ENCODE results near the gene SMIM1. TPM values are rescaled to one million over a fixed set of nuclear protein-coding genes. Genes with fewer than 3 reads are reported as not detected.

SMIM1 gene
- total and polyA plus RNA-seq, 9 of the 15 experiments (the other 6 are each of a cell fraction or from before 2014, with no cell fraction given) = 2.3 to 125 (median 24.3) TPM

GRCh38 chr1:3740752-3741151 is 31.8 kb upstream of the SMIM1 start:
- TF ChIP-seq POLR2G (IDR thresholded peaks at IDR 0.05; ENCODE audit: low read depth, low read length) (peak; percentile 27; the same call in 1 of the 2 replicates), POLR2H (tag; IDR thresholded peaks at IDR 0.05; ENCODE audit: low read depth) (no peak), SMARCA4 (IDR thresholded peaks at IDR 0.05) (no peak), TFAM (CRISPR knock-in tag; conservative IDR thresholded peaks at IDR 0.05) (no peak), MAZ (CRISPR knock-in tag; conservative IDR thresholded peaks at IDR 0.05 in 1 of 2, IDR thresholded peaks at IDR 0.05 in 1 of 2) (no peak)

More at GRCh38 chr1:3740752-3741151, 31.8 kb upstream of the SMIM1 start:
- CTCF ChIA-PET (ENCODE audit: low intra/inter-chr PET ratio) = no interaction called here
- peaks cover 9% of the 10 kb centered on the region; the same call in 1 of the 2 replicates for H4K20me1 ChIP-seq (replicated peaks; ENCODE audit: control insufficient read depth, insufficient read depth, low read length)
- 88% methylated on average over 10 of the region's 13 CpGs for WGBS (ENCODE audit: insufficient coverage, low coverage, missing lambda C conversion rate)
- FAIRE-seq (no peak), ATAC-seq (no peak), DNase-seq (ENCODE audit: extremely low read depth in 1 of 4, low spot score in 3 of 4) (no peak)
- H3K36me3 ChIP-seq (ENCODE audit: control insufficient read depth, insufficient read depth, low read length) = peaks cover 87% of the 10 kb centered on the region; the same call in 2 of the 3 replicates
- no peak overlapping the region for H3K4me2 ChIP-seq (ENCODE audit: insufficient read depth, low read length)
- BruUV-seq (replicated peaks) = no TSS peak
- in situ Hi-C loops (cut with MboI) = no loop called here
- peaks cover 12% of the 10 kb centered on the region for H3K79me2 ChIP-seq (ENCODE audit: control insufficient read depth, insufficient read depth, low read length)
- peaks cover 8 to 44% of the 10 kb centered on the region in 2 experiments; a peak in 4 of 5 replicates for H3K4me1 ChIP-seq (replicated peaks in 1 of 2; ENCODE audit: control insufficient read depth in 2 of 2, insufficient read depth in 2 of 2, low read length in 2 of 2)
- no peaks in the 10 kb centered on the region for H3K9me3 ChIP-seq (replicated peaks; ENCODE audit: control insufficient read depth, insufficient read depth, low read depth, low read length)
- peaks cover 13% of the 10 kb centered on the region for H3K9me1 ChIP-seq (ENCODE audit: control insufficient read depth, insufficient read depth, low read length)
- H3K9ac ChIP-seq (ENCODE audit: insufficient read depth in 1 of 2, low read depth in 2 of 2, low read length in 2 of 2) = no peak overlapping the region
- intact Hi-C loops (cut with micrococcal nuclease) = no loop called here
- no peak overlapping the region for H3K27ac ChIP-seq (ENCODE audit: extremely low read depth, low read depth, low read length)
- no peak overlapping the region for H3K4me3 ChIP-seq
- H3K27me3 ChIP-seq (ENCODE audit: control insufficient read depth in 2 of 2, insufficient read depth in 2 of 2, low read length in 2 of 2) = no peaks in the 10 kb centered on the region
- POLR2A ChIA-PET = no interaction called here
- H2AFZ ChIP-seq (ENCODE audit: low read depth, low read length) = no peak overlapping the region
